GM04504 (cell line): ENCODE results near the gene RALGAPA1.
"Not testable (repeated sequence)": the region's sequence is repeated elsewhere in the genome, so short reads cannot be mapped to it uniquely, and the experiment has no call there.

Experiments used
- DNase-seq: peaks from one replicate; pipeline ENCODE4 v3.0.0-alpha.2; 2012; ENCODE audit warnings: low read depth

The RALGAPA1 gene

DNA sequence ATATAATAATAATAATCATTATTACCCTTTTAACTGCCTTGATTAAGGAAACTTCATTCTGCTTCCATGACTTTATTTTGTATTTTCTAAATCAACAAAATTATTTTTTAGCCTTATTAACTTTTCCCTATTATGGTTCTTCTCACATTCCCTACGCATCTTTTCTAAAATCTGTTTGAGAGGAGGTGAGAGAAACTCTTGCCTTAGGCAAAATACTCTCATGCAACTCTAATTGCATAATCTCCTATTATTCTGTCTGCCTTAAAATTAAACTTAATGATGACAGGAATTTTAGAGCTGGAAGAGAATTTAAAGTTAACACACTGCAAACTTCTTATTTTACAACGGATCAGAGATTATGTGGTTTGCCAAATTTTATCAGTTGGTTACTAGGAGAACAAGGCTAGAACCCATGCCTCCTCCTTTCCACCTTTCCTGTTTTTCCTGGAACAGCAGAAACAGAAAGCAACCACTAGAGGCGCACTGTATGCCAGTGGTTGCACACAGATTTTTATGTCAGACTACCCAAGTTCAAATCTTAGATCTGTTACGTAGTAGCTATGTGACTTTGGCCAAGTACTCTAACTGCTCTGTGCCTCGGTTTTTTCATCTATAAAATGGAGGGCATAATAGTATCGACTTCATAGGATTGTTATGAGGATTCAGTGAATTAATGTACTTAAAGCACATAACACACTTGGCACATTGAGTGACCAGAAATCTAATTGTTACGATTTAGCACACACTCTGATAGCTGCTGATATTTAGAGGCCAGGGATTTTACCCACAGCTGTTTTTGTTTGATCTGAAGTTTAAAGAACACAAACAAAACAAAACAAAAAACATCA is 12.7 kb upstream of the RALGAPA1 start:
- peak; percentile 17 for DNase-seq

DNA sequence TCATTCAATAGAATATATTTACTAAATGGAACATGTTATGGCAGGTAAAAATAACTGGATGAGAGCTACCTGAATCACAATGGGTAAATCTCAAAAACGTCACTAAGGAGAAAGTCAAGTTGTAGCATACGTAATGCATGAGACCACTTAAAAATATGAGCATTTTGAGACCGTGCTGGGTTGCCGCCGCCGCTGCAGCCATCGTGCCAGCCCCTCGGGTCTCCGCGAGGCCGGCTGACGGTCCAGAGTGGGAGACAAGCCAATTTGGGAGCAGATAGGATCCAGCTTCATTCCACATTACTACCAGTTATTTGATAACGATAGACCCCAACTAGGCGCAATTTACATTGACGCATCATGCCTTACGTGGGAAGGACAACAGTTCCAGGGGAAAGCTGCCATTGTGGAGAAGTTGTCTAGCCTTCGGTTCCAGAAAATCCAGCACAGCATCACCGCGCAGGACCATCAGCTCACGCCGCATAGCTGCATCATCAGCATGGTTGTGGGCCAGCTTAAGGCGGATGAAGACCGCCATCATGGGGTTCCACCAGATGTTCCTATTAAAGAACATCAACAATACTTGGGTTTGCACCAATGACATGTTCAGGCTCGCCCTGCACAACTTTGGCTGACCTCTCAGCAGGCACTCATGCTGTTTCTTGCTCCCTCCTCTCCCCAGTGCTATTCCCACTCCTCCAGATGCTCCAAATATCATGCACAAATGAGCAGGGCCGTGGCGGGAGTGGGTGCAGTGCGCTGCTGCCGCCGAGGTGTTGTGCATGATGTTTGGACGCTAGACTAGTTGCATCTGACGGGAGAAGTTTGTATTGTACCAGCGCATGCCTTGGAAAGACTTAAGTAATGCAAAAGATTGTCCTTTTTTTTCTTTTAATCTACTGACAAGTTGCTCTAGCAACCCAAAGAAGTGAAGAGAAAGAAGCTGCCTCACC is 10.8 kb upstream of the RALGAPA1 start:
- DNase-seq = no peak

DNA sequence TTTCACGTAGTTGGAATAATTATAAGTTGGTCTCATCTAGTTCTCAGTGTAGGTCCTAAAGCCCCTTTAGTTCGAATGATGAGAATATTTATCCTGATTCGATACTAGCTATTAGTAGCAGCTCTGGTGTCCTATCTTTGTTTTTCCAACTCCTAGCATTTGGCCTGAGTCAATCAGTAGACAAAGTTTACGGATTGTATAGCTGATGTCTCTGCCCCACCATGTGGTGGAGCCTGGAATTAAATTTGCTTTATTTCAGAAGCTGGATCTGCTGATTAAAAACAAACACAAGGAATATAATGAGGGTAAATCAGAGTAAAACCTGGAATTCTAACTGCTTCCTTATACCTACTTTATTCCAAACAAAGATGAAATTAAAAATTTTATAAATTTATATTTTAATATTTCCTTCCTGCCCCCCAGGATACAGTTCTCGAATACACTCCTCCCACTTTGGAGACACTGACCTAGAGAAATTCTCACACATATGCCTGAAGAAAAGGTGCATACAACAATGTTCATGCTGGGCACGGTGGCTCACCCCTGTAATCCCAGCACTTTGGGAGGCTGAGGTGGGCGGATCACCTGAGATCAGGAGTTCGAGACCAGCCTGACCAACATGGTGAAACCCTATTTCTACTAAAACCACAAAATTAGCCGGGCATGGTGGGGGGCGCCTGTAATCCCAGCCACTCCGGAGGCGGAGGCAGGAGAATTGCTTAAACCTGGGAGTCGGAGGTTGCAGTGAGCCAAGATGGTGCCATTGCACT is 9.4 kb upstream of the RALGAPA1 start:
- peak; percentile 15 for DNase-seq

DNA sequence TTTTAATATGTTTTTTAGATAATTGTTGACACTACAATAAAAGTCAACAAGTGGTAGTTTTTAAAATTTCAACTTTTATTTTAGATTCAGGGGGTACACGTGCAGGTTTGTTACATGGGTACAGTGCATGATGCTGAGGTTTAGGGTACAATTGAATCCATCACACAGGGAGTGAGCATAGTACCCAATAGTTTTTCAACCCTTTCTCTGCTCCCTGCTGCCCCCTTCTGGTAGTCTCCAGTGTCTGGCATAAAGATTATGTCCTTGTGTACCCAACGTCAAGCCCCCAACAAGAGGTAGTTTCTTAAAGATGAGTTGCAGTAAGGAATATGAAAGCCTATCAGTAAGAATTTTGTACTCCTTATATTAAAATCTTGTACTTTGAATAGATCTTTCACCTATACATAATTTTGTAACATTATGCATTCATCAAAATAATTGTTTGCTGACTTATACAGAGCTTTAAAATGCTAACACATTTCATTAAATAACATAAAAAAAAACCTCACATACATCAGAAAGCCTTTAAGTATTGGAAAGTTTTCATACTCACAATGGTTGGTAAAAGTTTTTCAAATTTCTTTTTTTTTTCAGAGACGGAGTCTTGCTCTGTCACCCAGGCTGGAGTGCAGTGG is 5.4 kb upstream of the RALGAPA1 start:
- DNase-seq = peak; percentile 12

DNA sequence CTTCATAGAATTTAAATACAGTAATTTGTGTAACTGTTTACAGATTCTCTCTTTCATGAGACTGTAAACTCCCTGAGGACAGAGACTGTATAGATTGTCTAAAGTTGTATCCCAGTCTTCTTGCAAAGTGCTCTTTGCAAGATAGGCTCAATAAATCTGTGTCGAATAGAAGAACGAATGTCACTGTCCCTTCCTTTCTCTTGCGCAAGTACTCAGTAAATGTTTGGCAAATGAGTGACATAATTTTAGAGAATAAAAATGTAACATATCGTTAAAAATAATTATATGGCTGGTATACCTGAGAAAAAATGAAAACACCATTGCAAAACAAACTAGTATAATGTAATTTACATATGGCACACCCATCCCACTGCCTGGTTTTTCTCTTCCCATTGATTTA is 1.9 kb upstream of the RALGAPA1 start:
- DNase-seq = no peak

DNA sequence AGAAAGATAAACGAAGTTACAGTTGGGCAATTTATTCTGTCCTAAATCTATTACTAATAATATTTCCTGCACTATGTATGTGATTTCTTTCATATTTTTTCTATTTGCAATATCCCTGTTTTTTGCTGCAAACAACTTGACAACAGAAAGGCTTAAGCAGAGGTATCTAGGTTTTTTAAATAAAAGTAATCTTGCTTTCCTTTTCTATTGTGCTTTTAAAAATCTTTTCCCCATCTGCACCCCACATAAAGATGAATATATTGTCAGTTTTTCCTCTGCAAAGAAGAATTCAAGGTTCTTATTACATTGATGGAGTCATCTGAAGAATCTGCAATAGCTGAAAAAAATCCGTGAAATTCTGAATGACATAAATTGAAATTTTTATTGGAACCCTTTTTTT is 502 bp upstream of the RALGAPA1 start:
- DNase-seq = no peak

DNA sequence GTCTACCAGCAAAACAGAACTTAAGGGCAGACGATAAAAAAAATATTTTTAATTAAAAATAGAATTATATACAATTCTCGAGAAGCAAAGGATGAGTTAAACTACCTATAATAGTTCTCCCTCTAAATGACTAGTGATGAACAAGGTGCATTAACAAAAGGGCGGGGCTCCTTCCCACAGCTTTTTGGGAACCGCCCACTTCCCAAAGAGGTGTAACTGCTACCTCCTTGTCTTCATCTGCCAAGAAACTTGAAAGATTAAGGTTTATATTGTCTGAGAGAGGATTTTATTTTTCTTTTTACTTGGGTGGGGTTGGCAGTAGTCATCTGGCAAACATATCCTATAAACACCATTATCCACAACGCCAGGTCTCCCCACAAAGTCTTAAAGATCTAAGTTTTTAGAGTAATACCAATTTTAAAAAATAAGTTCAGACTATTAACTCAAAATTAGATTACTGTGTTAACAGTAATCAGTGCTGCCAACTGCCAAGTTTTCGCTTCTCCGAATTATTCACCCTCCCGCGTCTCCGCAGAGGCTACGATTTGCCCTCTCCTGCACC is 938 bp downstream of the RALGAPA1 start:
- no peak for DNase-seq

- DNase-seq = no peak
Measured at GRCh38 chr14:35807131-35807961, 1.7 kb downstream of the RALGAPA1 start.

DNA sequence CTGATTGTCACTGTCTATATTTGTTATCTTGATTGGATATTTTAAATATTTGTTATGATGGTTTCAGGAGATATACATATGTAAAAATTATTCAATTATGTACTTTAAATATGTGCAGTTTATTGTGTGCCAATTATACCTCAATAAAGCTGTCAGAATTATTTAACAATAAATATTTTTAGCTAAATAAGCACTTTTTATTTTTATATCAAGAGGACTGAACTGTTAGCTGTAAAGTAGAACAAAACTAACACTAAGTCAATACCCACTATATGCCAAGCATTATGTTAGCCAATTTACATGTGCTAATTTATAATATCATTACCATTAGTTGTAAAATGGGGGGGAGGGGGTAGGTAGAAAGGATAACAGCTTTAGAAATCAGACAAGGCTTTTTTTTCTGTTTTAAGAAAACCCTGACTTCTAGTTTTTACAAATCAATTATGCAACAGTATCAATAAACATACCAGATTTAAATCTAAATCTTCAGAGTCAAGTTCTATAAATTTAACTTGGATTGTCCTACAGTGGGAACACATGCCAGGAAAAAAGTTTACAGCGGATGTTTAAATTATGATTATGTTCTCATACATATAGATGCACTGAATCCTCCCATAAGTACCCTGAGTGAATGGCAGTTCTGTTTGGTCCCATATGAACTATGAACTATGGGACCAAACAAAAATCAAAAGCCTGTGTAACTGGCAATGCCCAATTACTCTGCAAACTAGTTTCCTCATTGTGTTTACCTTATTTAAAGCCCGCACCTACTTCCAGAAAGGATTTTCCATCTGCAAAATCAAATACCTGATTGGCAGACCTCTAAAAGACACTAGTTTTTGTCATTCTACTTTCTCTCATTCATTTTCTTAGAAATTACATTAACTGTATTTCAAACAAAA is 2.8 kb downstream of the RALGAPA1 start:
- no peak for DNase-seq

- no peak for DNase-seq
Measured at GRCh38 chr14:35797796-35798195, 11.3 kb downstream of the RALGAPA1 start.

GRCh38 chr14:35789651-35790050 is 19.4 kb downstream of the RALGAPA1 start:
- no peak for DNase-seq

- no peak for DNase-seq
Measured at GRCh38 chr14:35786856-35787255, 22.2 kb downstream of the RALGAPA1 start.

DNA sequence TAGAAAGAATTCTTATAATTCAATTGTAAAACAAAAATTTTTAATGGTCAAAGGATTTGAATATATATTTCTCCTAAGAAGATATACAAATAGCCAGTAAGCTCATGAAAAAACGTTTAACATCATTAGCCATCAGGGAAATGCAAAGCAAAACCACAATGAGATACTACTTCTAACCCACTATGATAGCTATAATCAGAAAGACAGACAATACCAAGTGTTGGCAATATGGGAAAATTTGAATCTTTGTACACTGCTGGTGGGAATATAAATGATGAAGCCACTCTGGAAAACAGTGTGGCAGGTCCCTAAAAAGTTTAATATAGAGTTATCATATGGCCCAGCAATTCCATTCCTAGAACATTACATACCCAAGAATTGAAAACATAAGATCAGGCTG is 25.4 kb downstream of the RALGAPA1 start:
- DNase-seq = no peak

DNA sequence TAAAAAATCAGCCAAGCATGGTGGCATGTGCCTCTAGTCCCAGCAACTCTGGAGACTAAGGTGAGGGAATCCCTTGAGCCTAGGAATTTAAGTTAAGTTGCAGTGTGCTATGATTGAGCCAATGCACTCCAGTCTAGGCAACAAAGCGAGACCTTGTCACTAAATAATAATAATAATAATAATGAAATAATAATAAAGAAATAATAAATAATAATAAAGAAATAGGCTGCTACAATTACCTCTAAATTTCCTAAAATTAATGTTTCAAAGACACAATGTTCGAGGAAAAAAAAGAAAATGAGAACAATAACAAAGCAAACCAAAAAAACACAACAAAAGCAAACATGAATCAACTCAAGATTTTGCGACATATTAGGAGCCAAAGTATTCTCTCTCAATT is 29.7 kb downstream of the RALGAPA1 start:
- DNase-seq = no peak

DNA sequence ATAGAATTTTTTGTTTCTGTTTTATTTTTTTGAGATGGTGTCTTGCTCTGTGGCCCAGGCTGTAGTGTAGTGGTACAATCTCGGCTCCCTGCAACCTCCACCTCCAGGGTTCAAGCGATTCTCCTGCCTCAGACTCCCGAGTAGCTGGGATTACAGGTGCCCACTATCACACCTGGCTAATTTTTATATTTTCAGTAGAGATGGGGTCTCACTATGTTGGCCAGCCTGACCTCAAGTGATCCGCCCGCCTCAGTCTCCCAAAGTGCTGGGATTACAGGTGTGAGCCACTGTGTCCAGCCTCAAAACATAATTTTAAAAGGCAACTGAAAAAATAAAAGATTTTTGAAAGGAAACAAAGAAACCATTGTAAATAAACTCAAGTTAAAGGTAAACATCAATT is 31.5 kb downstream of the RALGAPA1 start:
- DNase-seq = not testable (repeated sequence)

GRCh38 chr14:35776823-35777222 is 32.3 kb downstream of the RALGAPA1 start:
- DNase-seq = no peak

DNA sequence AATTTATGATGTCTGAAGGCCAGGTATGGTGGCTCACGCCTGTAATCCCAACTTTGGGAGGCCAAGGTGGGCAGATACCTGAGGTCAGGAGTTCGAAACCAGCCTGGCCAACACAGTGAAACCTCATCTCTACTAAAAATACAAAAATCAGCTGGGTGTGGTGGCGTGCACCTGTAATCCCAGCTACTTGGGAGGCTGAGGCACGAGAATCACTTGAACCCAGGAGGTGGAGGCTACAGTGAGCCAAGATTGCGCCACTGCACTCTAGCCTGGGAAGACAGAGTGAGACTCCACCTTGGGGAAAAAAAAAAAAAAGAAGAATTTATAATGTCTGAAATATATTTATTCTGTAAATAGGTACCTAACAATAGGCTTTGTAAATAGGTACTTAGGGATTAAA is 33.0 kb downstream of the RALGAPA1 start:
- not testable (repeated sequence) for DNase-seq

DNA sequence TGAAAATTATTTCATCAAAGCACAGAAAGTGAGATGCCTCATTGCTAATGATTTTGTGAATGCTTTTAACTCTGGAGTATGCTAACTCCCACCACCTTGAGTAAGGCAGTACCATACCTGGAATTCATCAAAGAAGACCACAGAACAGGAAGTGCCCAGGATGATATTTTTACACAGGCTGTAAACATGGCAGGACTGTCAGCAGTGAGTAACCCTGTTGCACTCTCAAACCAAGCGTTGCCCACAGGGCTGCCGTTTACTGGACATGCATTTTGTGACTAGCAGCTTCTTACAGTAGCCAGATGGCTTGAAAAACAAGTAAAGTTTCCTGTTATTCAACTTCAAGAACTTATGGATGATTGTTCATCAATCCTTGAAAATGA is 42.4 kb downstream of the RALGAPA1 start:
- DNase-seq = no peak

GRCh38 chr14:35766036-35766699 is 42.9 kb downstream of the RALGAPA1 start:
- DNase-seq = no peak
